OCI-LY7 (cell line): ENCODE results near the gene NES. TPM values are rescaled to one million over a fixed set of nuclear protein-coding genes. Genes with fewer than 3 reads are reported as not detected.

ENCODE experiments used
- BruUV-seq: library from RNA; stranded (reverse); fragments of 400-500 nt; replicated peaks from 2 replicates; lab custom pipeline; 2021; lab: Mats Ljungman, UMichigan
- CTCF ChIA-PET: fragments of 300-600 bp; sonication (Branson Sonifier 250); formaldehyde crosslinking; loops from one replicate; lab custom pipeline; 2022; ENCODE audit warnings: antibody characterized with exemption; ENCODE audit not compliant: unreplicated experiment; lab: Charles Lee
- POLR2A ChIA-PET: fragments of 300-600 bp; sonication (Branson Sonifier 250); formaldehyde crosslinking; loops from one replicate; lab custom pipeline; 2022; ENCODE audit warnings: antibody characterized with exemption; lab: Charles Lee
- DNase-seq: peaks from one replicate; pipeline ENCODE4 v3.0.0-alpha.2; 2015; ENCODE audit warnings: low spot score
- H2AFZ ChIP-seq: fragments of 200-600 bp; sonication (generic), shearing (Covaris generic); 2 replicates; pipeline ENCODE4 v1.6.1; 2014; ENCODE audit warnings: mild to moderate bottlenecking, antibody characterized with exemption, low read length, moderate library complexity
- H3K27ac ChIP-seq: fragments of 200-600 bp; sonication (generic); 2 replicates; pipeline ENCODE4 v1.5.1; 2014; ENCODE audit warnings: mixed run types, low read depth, mild to moderate bottlenecking, moderate library complexity, low read length, inconsistent platforms; ENCODE audit not compliant: poor library complexity, severe bottlenecking
- H3K36me3 ChIP-seq: fragments of 200-600 bp; sonication (generic); 2 replicates; pipeline ENCODE4 v1.6.1; 2014; ENCODE audit warnings: mild to moderate bottlenecking, antibody characterized with exemption, low read length, moderate library complexity, mixed read lengths; ENCODE audit not compliant: insufficient read depth
- H3K4me1 ChIP-seq: fragments of 200-600 bp; sonication (generic); 2 replicates; pipeline ENCODE4 v1.5.1; 2014; ENCODE audit warnings: mild to moderate bottlenecking, low read length; ENCODE audit not compliant: insufficient read depth, poor library complexity, severe bottlenecking
- H3K4me2 ChIP-seq: fragments of 200-600 bp; sonication (generic); 2 replicates; pipeline ENCODE4 v1.6.1; 2014; ENCODE audit warnings: mild to moderate bottlenecking, low read length
- H3K4me3 ChIP-seq: fragments of 200-600 bp; sonication (generic); 2 replicates; pipeline ENCODE4 v1.5.1; 2014; ENCODE audit warnings: mild to moderate bottlenecking, low read depth, low read length; ENCODE audit not compliant: poor library complexity, severe bottlenecking
- H3K79me2 ChIP-seq: fragments of 200-600 bp; sonication (generic); 2 replicates; pipeline ENCODE4 v1.6.1; 2016; ENCODE audit warnings: low read depth, mild to moderate bottlenecking, low read length, moderate library complexity, mixed read lengths; ENCODE audit not compliant: insufficient read depth
- H3K9me2 ChIP-seq: fragments of 200-600 bp; sonication (generic); 2 replicates; pipeline ENCODE4 v1.6.1; 2016; ENCODE audit warnings: mild to moderate bottlenecking, low read length, mixed read lengths; ENCODE audit not compliant: insufficient read depth
- H3K9me3 ChIP-seq: fragments of 200-600 bp; sonication (generic); 2 replicates; pipeline ENCODE4 v1.6.1; 2014; ENCODE audit warnings: mild to moderate bottlenecking, mixed run types, low read length, mixed read lengths
- H4K20me1 ChIP-seq: fragments of 200-600 bp; sonication (generic); 2 replicates; pipeline ENCODE4 v1.6.1; 2014; ENCODE audit warnings: mild to moderate bottlenecking, antibody characterized with exemption, low read length, moderate library complexity, mixed read lengths; ENCODE audit not compliant: insufficient read depth
- EZH2phosphoT487 ChIP-seq: fragments of 200-600 bp; sonication (generic); IDR thresholded peaks from 2 replicates; pipeline ENCODE4 v1.6.1; 2018; ENCODE audit warnings: low read depth, borderline replicate concordance, mild to moderate bottlenecking, mixed run types, antibody characterized with exemption, low read length, moderate library complexity, mixed read lengths
- intact Hi-C: fragments of 100-400 bp; cut with micrococcal nuclease; formaldehyde crosslinking; loops from one replicate; pipeline ENCODE4 v1.10.0; 2022; ENCODE audit not compliant: unreplicated experiment
- total RNA-seq, 2 experiments: library from RNA; depleted of rRNA in 1 of 2; stranded (reverse); fragments of >200 nt in 1 of 2; shearing (Covaris generic) in 1 of 2; gene quantifications; 2 replicates each; pipeline ENCODE4 v1.2.3, GENCODE V29; 2014 to 2022
- TF ChIP-seq, protein P1 (sequence below): fragments of 200-600 bp; sonication (generic); conservative IDR thresholded peaks from 2 replicates; pipeline ENCODE4 v1.5.1; 2014; ENCODE audit warnings: mild to moderate bottlenecking, antibody characterized with exemption, low read length, moderate library complexity, mixed read lengths

Gene NES
- total RNA-seq, 2 experiments from 2014 or later, result not detected

DNA sequence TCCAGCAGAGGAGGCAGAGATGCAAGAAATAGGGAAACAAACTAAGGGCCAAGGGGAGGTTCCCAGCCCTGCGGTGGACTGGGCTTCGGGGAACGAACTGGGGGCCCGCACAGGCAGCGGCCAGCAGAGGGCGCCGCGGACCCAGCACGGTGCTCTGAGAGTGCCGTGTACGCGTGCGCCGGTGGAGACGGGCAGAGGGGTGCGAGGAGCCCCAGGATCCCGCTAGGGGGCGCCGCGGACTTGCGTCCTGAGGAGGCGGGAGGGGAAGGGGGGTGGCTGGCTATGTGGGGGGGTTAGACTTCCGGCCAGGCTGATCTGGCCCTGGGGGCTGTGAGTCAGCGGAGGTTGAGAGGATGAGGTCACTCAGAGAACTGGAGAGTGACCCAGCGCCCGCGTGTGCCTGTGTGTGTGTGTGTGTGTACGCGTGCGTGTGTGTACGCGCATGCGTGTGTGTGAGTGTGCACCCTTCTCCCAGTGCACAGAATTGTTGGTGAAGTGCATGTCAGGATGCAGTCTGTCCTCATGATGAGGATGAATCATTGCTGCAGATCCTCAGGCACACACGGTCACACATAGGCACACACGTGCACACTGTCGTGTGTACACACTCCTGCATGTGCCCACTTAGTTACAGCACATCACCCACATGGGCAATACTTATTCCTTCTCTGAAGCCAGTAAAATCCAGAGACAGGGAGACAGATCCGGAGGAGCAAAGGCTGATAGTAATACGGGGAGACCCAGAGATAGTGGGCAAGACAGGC lies 17.0 kb downstream of the NES start:
- intact Hi-C loops, result loop anchor here (1.0 kb wide), 1 partner anchor 18 kb away; no protein-coding TSS in a partner anchor
- no TSS peak for BruUV-seq
- Histone ChIP-seq H3K9me3 (no peaks in the 10 kb centered on the region), H4K20me1 (0 out of 2 replicates have a peak, but pooled peaks cover 4% of the 10 kb centered on the region), H3K4me3 (no peak overlapping the region), H3K4me1 (peaks cover 62% of the 10 kb centered on the region), H3K27ac (no peak overlapping the region), H2AFZ (no peak overlapping the region), H3K9me2 (no peaks in the 10 kb centered on the region), H3K4me2 (peak overlapping the region; percentile 9; the same call in 1 of the 2 replicates), H3K79me2 (no peaks in the 10 kb centered on the region), H3K36me3 (no peaks in the 10 kb centered on the region)
- ChIA-PET POLR2A (interaction anchor here (0.5 to 0.9 kb wide), 2 partner anchors 33 to 202 kb away, joined by 3 to 4 read pairs; no protein-coding TSS in a partner anchor), CTCF (interaction anchor here (1.3 kb wide), 2 partner anchors 18 to 33 kb away, joined by 6 read pairs; no protein-coding TSS in a partner anchor)
- DNase-seq, result peak; percentile 96
- TF ChIP-seq EZH2phosphoT487, result no peak
- TF ChIP-seq, protein P1, sequence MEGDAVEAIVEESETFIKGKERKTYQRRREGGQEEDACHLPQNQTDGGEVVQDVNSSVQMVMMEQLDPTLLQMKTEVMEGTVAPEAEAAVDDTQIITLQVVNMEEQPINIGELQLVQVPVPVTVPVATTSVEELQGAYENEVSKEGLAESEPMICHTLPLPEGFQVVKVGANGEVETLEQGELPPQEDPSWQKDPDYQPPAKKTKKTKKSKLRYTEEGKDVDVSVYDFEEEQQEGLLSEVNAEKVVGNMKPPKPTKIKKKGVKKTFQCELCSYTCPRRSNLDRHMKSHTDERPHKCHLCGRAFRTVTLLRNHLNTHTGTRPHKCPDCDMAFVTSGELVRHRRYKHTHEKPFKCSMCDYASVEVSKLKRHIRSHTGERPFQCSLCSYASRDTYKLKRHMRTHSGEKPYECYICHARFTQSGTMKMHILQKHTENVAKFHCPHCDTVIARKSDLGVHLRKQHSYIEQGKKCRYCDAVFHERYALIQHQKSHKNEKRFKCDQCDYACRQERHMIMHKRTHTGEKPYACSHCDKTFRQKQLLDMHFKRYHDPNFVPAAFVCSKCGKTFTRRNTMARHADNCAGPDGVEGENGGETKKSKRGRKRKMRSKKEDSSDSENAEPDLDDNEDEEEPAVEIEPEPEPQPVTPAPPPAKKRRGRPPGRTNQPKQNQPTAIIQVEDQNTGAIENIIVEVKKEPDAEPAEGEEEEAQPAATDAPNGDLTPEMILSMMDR, result peak; percentile 99

DNA sequence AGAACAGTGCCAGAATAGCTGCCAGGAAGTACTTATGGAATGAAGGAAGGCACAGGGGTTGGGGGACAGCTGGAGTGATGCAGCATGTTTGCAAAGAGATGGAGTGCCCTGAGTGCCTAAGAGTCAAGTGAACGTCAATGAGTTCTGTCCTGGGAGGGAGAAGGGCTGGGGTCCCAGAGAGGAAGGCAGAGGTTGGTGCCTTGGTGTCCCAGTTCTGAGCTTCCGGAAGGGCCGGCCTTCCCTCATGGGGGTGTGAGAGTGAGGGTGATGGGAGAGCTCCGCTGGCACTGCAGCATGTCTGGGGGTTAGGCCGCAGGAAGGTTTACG lies 17.6 kb downstream of the NES start:
- H3K9me2 ChIP-seq, result no peaks in the 10 kb centered on the region
- no peak overlapping the region for H3K4me2 ChIP-seq
- ChIA-PET POLR2A (interaction anchor here (0.5 to 0.9 kb wide), 3 partner anchors 32 to 202 kb away, joined by 3 to 11 read pairs (median 4); no protein-coding TSS in a partner anchor), CTCF (interaction anchor here (0.6 kb wide), 1 partner anchor 220 kb away, joined by 3 read pairs; no protein-coding TSS in a partner anchor)
- peaks cover 57% of the 10 kb centered on the region for H3K4me1 ChIP-seq
- no peak overlapping the region for H3K27ac ChIP-seq
- H3K36me3 ChIP-seq, result no peaks in the 10 kb centered on the region
- H3K4me3 ChIP-seq, result no peak overlapping the region
- TF ChIP-seq, protein P1, result no peak
- no peak for TF ChIP-seq EZH2phosphoT487
- H2AFZ ChIP-seq, result no peak overlapping the region
- H3K79me2 ChIP-seq, result no peaks in the 10 kb centered on the region
- intact Hi-C loops, result no loop called here
- 0 out of 2 replicates have a peak, but pooled peaks cover 4% of the 10 kb centered on the region for H4K20me1 ChIP-seq
- DNase-seq, result no peak
- no peaks in the 10 kb centered on the region for H3K9me3 ChIP-seq
- BruUV-seq, result no TSS peak
